BLaER1 treated with 17β-estradiol and CSF1 and Interleukin-3, amounts not matched to agents 10 nM and 100 nM (cell line): Measurements from ENCODE around the gene HNRNPR.

Source experiments
- H3K27ac ChIP-seq, 11 experiments: shearing (Covaris generic); formaldehyde crosslinking; 2 replicates each; pipeline ENCODE4 v1.8.1; 2022
- H3K27me3 ChIP-seq, 11 experiments: shearing (Covaris generic); formaldehyde crosslinking; 2 replicates each; pipeline ENCODE4 v1.8.1; 2022
- H3K36me3 ChIP-seq, 11 experiments: shearing (Covaris generic); formaldehyde crosslinking; 2 replicates each; pipeline ENCODE4 v1.8.1; 2022
- H3K4me1 ChIP-seq, 10 experiments: shearing (Covaris generic); formaldehyde crosslinking; 2 replicates each; pipeline ENCODE4 v1.8.1; 2022
- H3K4me2 ChIP-seq, 11 experiments: shearing (Covaris generic); formaldehyde crosslinking; 2 replicates each; pipeline ENCODE4 v1.8.1; 2022
- H3K4me3 ChIP-seq, 10 experiments: shearing (Covaris generic); formaldehyde crosslinking; 2 replicates each; pipeline ENCODE4 v1.8.1; 2022
- H3K9ac ChIP-seq, 11 experiments: shearing (Covaris generic); formaldehyde crosslinking; 2 replicates each; pipeline ENCODE4 v1.8.1; 2022
- H3K9me3 ChIP-seq, 11 experiments: shearing (Covaris generic); formaldehyde crosslinking; replicated peaks in 1 of 11; 2 replicates each; pipeline ENCODE4 v1.8.1; 2022
- H4K20me1 ChIP-seq, 11 experiments: shearing (Covaris generic); formaldehyde crosslinking; 2 replicates each; pipeline ENCODE4 v1.8.1; 2022
- Cebpa-rat ChIP-seq, 11 experiments: shearing (Covaris generic); IDR thresholded peaks; 2 replicates each; pipeline ENCODE4 v1.8.1; 2022

The HNRNPR gene

GRCh38 chr1:23344987-23345472 is 946 bp upstream of the HNRNPR start:
- H3K9me3 ChIP-seq, result peaks cover 0 to 13% (median 9%) of the 10 kb centered on the region in 11 experiments; a peak in 8 of 22 replicates
- peaks cover 22 to 35% (median 31%) of the 10 kb centered on the region in 10 experiments for H3K4me1 ChIP-seq
- peak overlapping the region; percentile 94 to 99 (median 99) for H3K9ac ChIP-seq
- no peak for TF ChIP-seq Cebpa-rat (IDR thresholded peaks at IDR 0.05)
- H3K36me3 ChIP-seq, result peaks cover 0 to 13% (median 8%) of the 10 kb centered on the region in 11 experiments; a peak in 9 of 22 replicates
- peak overlapping the region; percentile 76 to 95 (median 85) for H3K4me2 ChIP-seq
- peak overlapping the region; percentile 85 to 100 (median 97) for H3K27ac ChIP-seq
- no peaks in the 10 kb centered on the region for H3K27me3 ChIP-seq
- peaks cover 32 to 35% (median 34%) of the 10 kb centered on the region in 11 experiments for H4K20me1 ChIP-seq
- H3K4me3 ChIP-seq, result peak overlapping the region; percentile 71 to 89 (median 80)

GRCh38 chr1:23343221-23344110 is 618 bp downstream of the HNRNPR start:
- H4K20me1 ChIP-seq, result peaks cover 48 to 50% (median 49%) of the 10 kb centered on the region in 11 experiments
- no peak for TF ChIP-seq Cebpa-rat (IDR thresholded peaks at IDR 0.05)
- peak overlapping the region; percentile 85 to 100 (median 97) for H3K27ac ChIP-seq
- H3K4me3 ChIP-seq, result peak overlapping the region; percentile 71 to 89 (median 80)
- H3K4me1 ChIP-seq, result peaks cover 25 to 49% (median 44%) of the 10 kb centered on the region in 10 experiments
- H3K36me3 ChIP-seq, result peaks cover 0 to 29% (median 21%) of the 10 kb centered on the region in 11 experiments; a peak in 16 of 22 replicates
- peaks cover 0 to 13% (median 9%) of the 10 kb centered on the region in 11 experiments; a peak in 8 of 22 replicates for H3K9me3 ChIP-seq
- no peaks in the 10 kb centered on the region for H3K27me3 ChIP-seq
- peak overlapping the region; percentile 94 to 99 (median 99) for H3K9ac ChIP-seq
- peak overlapping the region; percentile 70 to 98 (median 91) for H3K4me2 ChIP-seq

- Histone ChIP-seq H4K20me1 (peaks cover 62 to 64% (median 63%) of the 10 kb centered on the region in 11 experiments), H3K27me3 (no peaks in the 10 kb centered on the region)
Observed at GRCh38 chr1:23341931-23342692, 2.0 kb downstream of the HNRNPR start.

GRCh38 chr1:23339632-23340031 is 4.5 kb downstream of the HNRNPR start:
- Histone ChIP-seq H3K4me2 (peak overlapping the region; percentile 70 to 98 (median 91); a peak in 18 of 22 replicates), H3K4me1 (peaks cover 17 to 55% (median 35%) of the 10 kb centered on the region in 10 experiments), H3K4me3 (no peak overlapping the region; a peak in 2 of 20 replicates)

More at GRCh38 chr1:23341931-23342692, 2.0 kb downstream of the HNRNPR start:
- peak overlapping the region; percentile 71 to 89 (median 80) for H3K4me3 ChIP-seq
- peaks cover 0 to 10% (median 7%) of the 10 kb centered on the region in 11 experiments; a peak in 8 of 22 replicates for H3K9me3 ChIP-seq
- H3K36me3 ChIP-seq, result peaks cover 13 to 42% (median 34%) of the 10 kb centered on the region in 11 experiments
- TF ChIP-seq Cebpa-rat (IDR thresholded peaks at IDR 0.05), result no peak
- peak overlapping the region; percentile 85 to 100 (median 97); a peak in 21 of 22 replicates for H3K27ac ChIP-seq
- H3K9ac ChIP-seq, result peak overlapping the region; percentile 94 to 99 (median 99)
- peaks cover 25 to 62% (median 44%) of the 10 kb centered on the region in 10 experiments for H3K4me1 ChIP-seq
- peak overlapping the region; percentile 70 to 98 (median 91) for H3K4me2 ChIP-seq

GRCh38 chr1:23337869-23338268 is 6.2 kb downstream of the HNRNPR start:
- H3K36me3 ChIP-seq, result peaks cover 53 to 85% (median 76%) of the 10 kb centered on the region in 11 experiments
- H3K4me3 ChIP-seq, result no peak overlapping the region
- H3K9ac ChIP-seq, result no peak overlapping the region
- peaks cover 17 to 55% (median 35%) of the 10 kb centered on the region in 10 experiments for H3K4me1 ChIP-seq
- H3K4me2 ChIP-seq, result no peak overlapping the region
- TF ChIP-seq Cebpa-rat (IDR thresholded peaks at IDR 0.05), result no peak
- H4K20me1 ChIP-seq, result peaks cover 65 to 100% (median 97%) of the 10 kb centered on the region in 11 experiments
- H3K27me3 ChIP-seq, result no peaks in the 10 kb centered on the region
- no peaks in the 10 kb centered on the region for H3K9me3 ChIP-seq
- no peak overlapping the region for H3K27ac ChIP-seq

More at GRCh38 chr1:23339632-23340031, 4.5 kb downstream of the HNRNPR start:
- H4K20me1 ChIP-seq, result peaks cover 71 to 89% (median 84%) of the 10 kb centered on the region in 11 experiments
- H3K27me3 ChIP-seq, result no peaks in the 10 kb centered on the region
- no peak overlapping the region for H3K27ac ChIP-seq
- no peak for TF ChIP-seq Cebpa-rat (IDR thresholded peaks at IDR 0.05)
- H3K9ac ChIP-seq, result no peak overlapping the region
- peaks cover 35 to 67% (median 58%) of the 10 kb centered on the region in 11 experiments for H3K36me3 ChIP-seq
- H3K9me3 ChIP-seq, result no peaks in the 10 kb centered on the region

- no peak overlapping the region for H3K4me3 ChIP-seq
- H3K9ac ChIP-seq, result no peak overlapping the region
- TF ChIP-seq Cebpa-rat (IDR thresholded peaks at IDR 0.05), result no peak
- no peak overlapping the region for H3K4me2 ChIP-seq
- H3K36me3 ChIP-seq, result peaks cover 96 to 100% (median 99%) of the 10 kb centered on the region in 11 experiments
- no peaks in the 10 kb centered on the region for H3K9me3 ChIP-seq
- peaks cover 0 to 21% (median 7%) of the 10 kb centered on the region in 10 experiments; a peak in 11 of 20 replicates for H3K4me1 ChIP-seq
- H4K20me1 ChIP-seq, result peaks cover 14 to 100% (median 95%) of the 10 kb centered on the region in 11 experiments; a peak in 21 of 22 replicates
- H3K27ac ChIP-seq, result no peak overlapping the region
- no peaks in the 10 kb centered on the region for H3K27me3 ChIP-seq
Observed at GRCh38 chr1:23331713-23332112, 12.4 kb downstream of the HNRNPR start.

GRCh38 chr1:23330846-23331245 is 13.2 kb downstream of the HNRNPR start:
- TF ChIP-seq Cebpa-rat (IDR thresholded peaks at IDR 0.05), result no peak
- peaks cover 0 to 21% (median 7%) of the 10 kb centered on the region in 10 experiments; a peak in 11 of 20 replicates for H3K4me1 ChIP-seq
- H3K9me3 ChIP-seq, result no peaks in the 10 kb centered on the region
- no peak overlapping the region for H3K27ac ChIP-seq
- H3K27me3 ChIP-seq, result no peaks in the 10 kb centered on the region
- no peak overlapping the region for H3K4me2 ChIP-seq
- H3K36me3 ChIP-seq, result peaks cover 97 to 100% (median 99%) of the 10 kb centered on the region in 11 experiments
- H3K4me3 ChIP-seq, result no peak overlapping the region
- no peak overlapping the region for H3K9ac ChIP-seq
- peaks cover 18 to 100% (median 98%) of the 10 kb centered on the region in 11 experiments; a peak in 21 of 22 replicates for H4K20me1 ChIP-seq

GRCh38 chr1:23325393-23325792 is 18.7 kb downstream of the HNRNPR start:
- Histone ChIP-seq H3K4me1 (peaks cover 0 to 21% (median 9%) of the 10 kb centered on the region in 10 experiments; a peak in 14 of 20 replicates), H3K36me3 (peaks cover 97 to 100% (median 100%) of the 10 kb centered on the region in 11 experiments)

More at GRCh38 chr1:23325393-23325792, 18.7 kb downstream of the HNRNPR start:
- Histone ChIP-seq H3K9ac (no peak overlapping the region), H3K9me3 (no peaks in the 10 kb centered on the region), H3K27me3 (no peaks in the 10 kb centered on the region), H4K20me1 (peaks cover 31 to 100% (median 99%) of the 10 kb centered on the region in 11 experiments; a peak in 20 of 22 replicates), H3K4me3 (no peak overlapping the region), H3K4me2 (no peak overlapping the region), H3K27ac (no peak overlapping the region)
- no peak for TF ChIP-seq Cebpa-rat (IDR thresholded peaks at IDR 0.05)
